LNCAP (cell line): ENCODE data around the gene MAT2B.

Experiments used
- TF ChIP-seq, protein P1 (sequence below): fragments of 450-650 bp; IDR thresholded peaks from 2 replicates; pipeline ENCODE4 v1.5.1; 2017; ENCODE audit warnings: mild to moderate bottlenecking

The MAT2B gene

GRCh38 chr5:163531272-163531671 is 25.9 kb downstream of the MAT2B start:
- TF ChIP-seq, protein P1, sequence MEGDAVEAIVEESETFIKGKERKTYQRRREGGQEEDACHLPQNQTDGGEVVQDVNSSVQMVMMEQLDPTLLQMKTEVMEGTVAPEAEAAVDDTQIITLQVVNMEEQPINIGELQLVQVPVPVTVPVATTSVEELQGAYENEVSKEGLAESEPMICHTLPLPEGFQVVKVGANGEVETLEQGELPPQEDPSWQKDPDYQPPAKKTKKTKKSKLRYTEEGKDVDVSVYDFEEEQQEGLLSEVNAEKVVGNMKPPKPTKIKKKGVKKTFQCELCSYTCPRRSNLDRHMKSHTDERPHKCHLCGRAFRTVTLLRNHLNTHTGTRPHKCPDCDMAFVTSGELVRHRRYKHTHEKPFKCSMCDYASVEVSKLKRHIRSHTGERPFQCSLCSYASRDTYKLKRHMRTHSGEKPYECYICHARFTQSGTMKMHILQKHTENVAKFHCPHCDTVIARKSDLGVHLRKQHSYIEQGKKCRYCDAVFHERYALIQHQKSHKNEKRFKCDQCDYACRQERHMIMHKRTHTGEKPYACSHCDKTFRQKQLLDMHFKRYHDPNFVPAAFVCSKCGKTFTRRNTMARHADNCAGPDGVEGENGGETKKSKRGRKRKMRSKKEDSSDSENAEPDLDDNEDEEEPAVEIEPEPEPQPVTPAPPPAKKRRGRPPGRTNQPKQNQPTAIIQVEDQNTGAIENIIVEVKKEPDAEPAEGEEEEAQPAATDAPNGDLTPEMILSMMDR, result no peak

GRCh38 chr5:163532171-163533084 is 27.0 kb downstream of the MAT2B start:
- TF ChIP-seq, protein P1, result no peak

GRCh38 chr5:163533223-163533622 is 27.8 kb downstream of the MAT2B start:
- TF ChIP-seq, protein P1, result no peak

- TF ChIP-seq, protein P1, result no peak
Measured at GRCh38 chr5:163534492-163535094, 29.2 kb downstream of the MAT2B start.

- TF ChIP-seq, protein P1, result no peak
Measured at GRCh38 chr5:163535290-163535689, 29.9 kb downstream of the MAT2B start.

GRCh38 chr5:163540696-163541095 is 35.3 kb downstream of the MAT2B start:
- TF ChIP-seq, protein P1, result no peak

- TF ChIP-seq, protein P1, result no peak
Measured at GRCh38 chr5:163542771-163543170, 37.4 kb downstream of the MAT2B start.
